Stomach smooth muscle (tissue), 2 donors: Measurements from ENCODE around the gene NEUROD4.

Experiments used
- H3K27ac ChIP-seq: one replicate; pipeline ENCODE4 v1.7.0; 2013; ENCODE audit warnings: mild to moderate bottlenecking, low read length, inconsistent platforms
- H3K27me3 ChIP-seq, 2 donors: one replicate each; pipeline ENCODE4 v1.7.0; 2013; ENCODE audit warnings: low read length in 2 of 2; ENCODE audit not compliant: insufficient read depth in 2 of 2, control insufficient read depth in 1 of 2
- H3K36me3 ChIP-seq, 2 donors: one replicate each; pipeline ENCODE4 v1.7.0; 2013; ENCODE audit warnings: low read length in 2 of 2; ENCODE audit not compliant: control insufficient read depth in 2 of 2, insufficient read depth in 2 of 2
- H3K4me1 ChIP-seq: one replicate; pipeline ENCODE4 v1.7.0; 2013; ENCODE audit warnings: low read length; ENCODE audit not compliant: control insufficient read depth, insufficient read depth
- H3K4me3 ChIP-seq, 2 donors: one replicate each; pipeline ENCODE4 v1.7.0; 2013; ENCODE audit warnings: low read length in 2 of 2
- H3K9ac ChIP-seq, 2 donors: one replicate each; pipeline ENCODE4 v1.7.0; 2013; ENCODE audit warnings: low read length in 2 of 2, mild to moderate bottlenecking in 1 of 2
- H3K9me3 ChIP-seq, 2 donors: one replicate each; pipeline ENCODE4 v1.7.0; 2013; ENCODE audit warnings: low read length in 2 of 2; ENCODE audit not compliant: control insufficient read depth in 2 of 2
- donor health status: healthy.
- donor health status: Pancreatic carcinoma.

NEUROD4 gene

DNA sequence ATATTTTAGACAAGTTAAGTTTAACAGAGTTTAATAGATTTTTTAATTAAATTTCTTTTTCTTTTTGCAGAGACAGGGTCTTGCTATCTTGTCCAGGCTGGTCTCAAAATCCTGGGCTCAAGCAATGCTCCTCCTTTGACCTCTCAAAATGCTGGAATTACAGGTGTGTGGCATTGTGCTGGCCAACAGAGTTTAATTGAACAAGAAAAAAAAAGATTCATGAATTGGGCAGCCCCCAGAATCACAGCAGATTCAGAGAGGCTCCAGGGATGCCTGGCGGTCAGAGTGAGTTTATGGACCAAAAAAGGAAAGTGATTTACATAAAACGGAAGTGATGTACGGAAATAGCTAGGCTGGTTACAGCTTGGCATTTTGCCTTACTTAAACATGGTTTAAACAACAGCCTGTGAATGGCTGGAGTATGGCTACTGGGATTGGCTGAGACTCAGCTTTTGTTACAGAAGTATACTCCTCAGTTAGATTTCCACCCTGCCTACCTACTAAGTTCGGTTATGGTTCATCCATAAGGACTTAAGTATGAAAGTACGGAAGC is 20.7 kb upstream of the NEUROD4 start:
- Histone ChIP-seq H3K27ac (no peak overlapping the region), H3K9ac (no peak overlapping the region), H3K4me1 (no peaks in the 10 kb centered on the region), H3K9me3 (no peaks in the 10 kb centered on the region), H3K27me3 (peaks cover 0 to 6% of the 10 kb centered on the region in 2 donors), H3K36me3 (no peaks in the 10 kb centered on the region), H3K4me3 (no peak overlapping the region)

- Histone ChIP-seq H3K27me3 (peaks cover 0 to 8% of the 10 kb centered on the region in 2 donors), H3K36me3 (no peaks in the 10 kb centered on the region), H3K4me1 (no peaks in the 10 kb centered on the region), H3K27ac (no peak overlapping the region), H3K9ac (no peak overlapping the region), H3K4me3 (no peak overlapping the region), H3K9me3 (no peaks in the 10 kb centered on the region)
These were observed 18.4 kb upstream of the NEUROD4 start for GRCh38 chr12:55001198-55001868.

DNA sequence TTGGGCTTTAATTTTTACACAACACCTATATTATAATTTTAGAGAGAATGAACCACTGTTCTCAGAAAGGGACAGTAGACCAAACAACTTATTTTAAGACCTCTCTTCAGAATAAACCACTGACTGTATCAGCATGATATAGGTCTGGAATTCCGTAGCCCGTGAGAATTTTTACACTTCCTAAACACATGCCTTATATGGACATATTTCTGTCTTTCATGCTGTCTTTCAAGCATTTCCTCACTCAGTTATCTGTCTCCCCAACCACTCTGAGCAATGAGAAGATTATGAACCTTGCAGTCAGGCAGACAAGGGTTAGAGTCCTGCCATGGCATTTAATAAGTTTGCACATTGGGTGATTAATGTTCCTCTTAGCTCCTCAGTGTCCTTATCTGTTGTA is 17.4 kb upstream of the NEUROD4 start:
- Histone ChIP-seq H3K4me1 (no peaks in the 10 kb centered on the region), H3K9me3 (no peaks in the 10 kb centered on the region), H3K4me3 (no peak overlapping the region), H3K27ac (no peak overlapping the region), H3K9ac (no peak overlapping the region), H3K27me3 (peaks cover 0 to 8% of the 10 kb centered on the region in 2 donors), H3K36me3 (no peaks in the 10 kb centered on the region)

DNA sequence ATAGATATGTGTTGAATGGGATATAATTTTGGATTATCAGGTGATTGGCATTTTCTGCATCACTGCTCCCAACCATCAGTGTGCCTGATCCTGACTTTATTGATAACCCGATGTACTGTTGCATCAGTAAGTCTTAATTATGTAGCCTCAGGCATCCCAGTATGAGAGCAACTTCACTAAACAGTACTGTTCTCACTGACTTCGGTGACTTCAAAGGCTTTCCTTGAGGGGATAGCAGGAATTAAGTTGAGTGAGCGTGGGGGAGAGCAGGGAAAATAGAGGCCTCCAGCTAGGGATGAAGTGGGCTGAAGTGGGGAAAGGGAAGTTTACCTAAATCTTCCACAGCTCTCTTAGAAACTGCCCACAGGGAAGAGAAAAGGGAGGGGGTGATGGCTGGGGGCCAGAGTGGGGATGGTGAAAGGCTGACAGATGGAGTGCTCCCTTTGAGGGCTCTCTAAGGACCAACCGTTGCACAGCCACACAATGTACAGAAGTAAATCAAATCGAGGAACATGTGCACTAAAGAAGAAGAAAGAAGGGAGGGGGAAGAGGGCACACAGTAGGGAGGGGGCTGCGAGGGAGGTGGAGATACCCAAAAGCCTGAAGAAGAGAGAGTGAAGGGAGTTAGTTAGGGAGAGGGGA is 10.7 kb upstream of the NEUROD4 start:
- no peak overlapping the region for H3K27ac ChIP-seq
- no peak overlapping the region for H3K9ac ChIP-seq
- H3K9me3 ChIP-seq = no peaks in the 10 kb centered on the region
- peaks cover 0 to 2% of the 10 kb centered on the region in 2 donors for H3K27me3 ChIP-seq
- H3K4me3 ChIP-seq = no peak overlapping the region
- H3K36me3 ChIP-seq = no peaks in the 10 kb centered on the region
- no peaks in the 10 kb centered on the region for H3K4me1 ChIP-seq

- Histone ChIP-seq H3K9ac (no peak overlapping the region), H3K36me3 (no peaks in the 10 kb centered on the region)
These were observed 2.3 kb upstream of the NEUROD4 start for GRCh38 chr12:55017416-55017925.

GRCh38 chr12:55024575-55024974 is 4.8 kb downstream of the NEUROD4 start:
- H3K27me3 ChIP-seq = peaks cover 0 to 7% of the 10 kb centered on the region in 2 donors
- no peaks in the 10 kb centered on the region for H3K36me3 ChIP-seq
- H3K27ac ChIP-seq = no peak overlapping the region
- no peaks in the 10 kb centered on the region for H3K9me3 ChIP-seq
- no peak overlapping the region for H3K4me3 ChIP-seq
- no peak overlapping the region for H3K9ac ChIP-seq
- no peaks in the 10 kb centered on the region for H3K4me1 ChIP-seq

More at GRCh38 chr12:55017416-55017925, 2.3 kb upstream of the NEUROD4 start:
- Histone ChIP-seq H3K9me3 (no peaks in the 10 kb centered on the region), H3K4me3 (no peak overlapping the region), H3K27ac (no peak overlapping the region), H3K4me1 (no peaks in the 10 kb centered on the region), H3K27me3 (peaks cover 0 to 4% of the 10 kb centered on the region in 2 donors)

DNA sequence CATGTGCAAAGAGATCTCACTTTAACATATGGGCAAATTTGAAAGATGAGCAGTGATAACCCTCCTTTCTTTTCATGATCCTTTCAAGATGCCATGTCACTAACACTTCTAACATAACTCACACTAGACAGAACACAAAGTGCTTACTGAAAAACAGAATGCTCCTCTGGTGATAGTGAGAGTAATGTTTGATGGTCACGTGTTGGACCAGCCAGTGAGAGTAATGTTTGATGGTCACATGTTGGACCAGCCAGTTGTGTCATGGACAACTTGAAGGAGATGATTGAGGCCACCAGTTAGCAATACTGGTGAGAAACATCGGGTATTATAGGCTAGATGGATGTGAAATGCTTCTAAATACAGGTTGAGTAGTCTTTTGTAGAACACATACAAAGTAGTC is 5.7 kb downstream of the NEUROD4 start:
- no peaks in the 10 kb centered on the region for H3K4me1 ChIP-seq
- H3K4me3 ChIP-seq = no peak overlapping the region
- no peaks in the 10 kb centered on the region for H3K9me3 ChIP-seq
- H3K27me3 ChIP-seq = peaks cover 0 to 7% of the 10 kb centered on the region in 2 donors
- H3K27ac ChIP-seq = no peak overlapping the region
- no peak overlapping the region for H3K9ac ChIP-seq
- H3K36me3 ChIP-seq = no peaks in the 10 kb centered on the region

DNA sequence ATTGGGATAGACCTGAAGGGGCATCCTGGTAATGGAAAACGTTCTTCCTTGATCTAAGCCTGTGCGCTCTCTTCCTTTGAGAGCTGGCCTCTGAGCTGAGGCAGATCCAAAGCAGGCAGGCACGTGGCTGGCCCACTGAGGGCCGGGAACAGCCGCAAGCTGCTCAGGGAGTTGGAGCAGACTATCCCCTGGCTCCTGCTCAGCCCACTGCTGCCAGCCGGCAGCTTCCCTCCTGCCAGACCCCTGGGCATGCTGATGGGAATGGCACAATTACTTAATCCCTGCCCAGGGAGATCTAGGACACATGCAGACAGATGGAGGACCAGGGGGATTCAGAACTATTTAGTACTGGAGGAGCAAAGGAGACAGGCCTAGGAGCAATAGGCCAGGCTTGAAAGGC is 14.4 kb downstream of the NEUROD4 start:
- Histone ChIP-seq H3K27me3 (no peaks in the 10 kb centered on the region), H3K4me3 (no peak overlapping the region), H3K4me1 (no peaks in the 10 kb centered on the region), H3K9ac (no peak overlapping the region), H3K9me3 (no peaks in the 10 kb centered on the region), H3K36me3 (no peaks in the 10 kb centered on the region), H3K27ac (no peak overlapping the region)

DNA sequence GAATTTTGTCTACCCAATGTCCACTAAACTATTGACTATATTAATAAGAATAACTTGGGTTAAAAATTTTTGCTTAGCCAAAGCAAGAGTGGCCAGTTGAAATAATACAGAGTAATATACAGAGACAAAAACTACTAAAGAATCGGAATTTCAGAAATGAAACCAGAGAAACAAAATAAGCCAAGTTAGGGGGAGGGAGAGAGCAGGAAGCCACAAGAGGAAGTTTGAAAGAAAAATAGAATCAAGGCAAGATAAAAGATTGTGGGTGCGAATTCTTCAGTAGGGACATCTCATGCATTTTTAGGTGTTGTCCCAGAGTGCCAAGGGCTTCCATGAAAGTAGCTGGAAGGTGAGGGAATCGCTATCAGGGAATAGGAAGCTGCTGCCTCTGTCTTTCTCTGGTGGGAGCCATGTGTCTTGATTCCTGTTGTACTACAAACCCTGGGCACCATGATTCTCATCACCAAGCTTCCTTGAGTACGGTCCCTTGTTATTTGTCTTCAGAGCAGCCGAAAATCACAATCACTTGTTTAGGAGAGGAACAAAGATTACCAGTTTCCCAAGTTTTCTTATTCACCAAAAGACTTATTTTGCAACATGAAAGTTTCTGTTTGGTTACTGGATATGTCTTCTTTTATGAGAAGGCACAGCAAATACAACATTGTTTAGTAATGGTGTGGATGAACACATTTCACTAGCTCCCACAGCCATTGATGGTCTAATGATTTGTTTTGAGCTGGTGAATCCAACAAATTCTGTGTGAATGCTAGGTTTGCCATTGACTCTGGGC is 16.7 kb downstream of the NEUROD4 start:
- Histone ChIP-seq H3K9me3 (no peaks in the 10 kb centered on the region), H3K9ac (no peak overlapping the region), H3K4me3 (no peak overlapping the region), H3K4me1 (no peaks in the 10 kb centered on the region), H3K27me3 (peaks cover 2 to 5% of the 10 kb centered on the region in 2 donors), H3K36me3 (no peaks in the 10 kb centered on the region), H3K27ac (no peak overlapping the region)

- Histone ChIP-seq H3K9ac (no peak overlapping the region), H3K27me3 (peaks cover 2 to 5% of the 10 kb centered on the region in 2 donors), H3K4me3 (no peak overlapping the region), H3K9me3 (no peaks in the 10 kb centered on the region), H3K4me1 (no peaks in the 10 kb centered on the region), H3K27ac (no peak overlapping the region), H3K36me3 (no peaks in the 10 kb centered on the region)
These were observed 17.7 kb downstream of the NEUROD4 start for GRCh38 chr12:55037351-55037987.
